GM06990 (cell line): Measurements from ENCODE around the gene DTHD1.

Experiments used
- DNase-seq: peaks from one replicate; pipeline ENCODE4 v3.0.0-alpha.2; 2011; ENCODE audit not compliant: insufficient read length; ENCODE audit errors: extremely low read depth
- H3K27me3 ChIP-seq: replicated peaks from 2 replicates; pipeline ENCODE4 v1.6.0; 2011; ENCODE audit warnings: low read length; ENCODE audit not compliant: control insufficient read depth, insufficient read depth
- H3K36me3 ChIP-seq: 2 replicates; pipeline ENCODE4 v1.5.1; 2011; ENCODE audit warnings: low read length; ENCODE audit not compliant: control insufficient read depth, insufficient read depth
- H3K4me3 ChIP-seq: replicated peaks from 2 replicates; pipeline ENCODE4 v1.5.1; 2011; ENCODE audit warnings: low read depth, mild to moderate bottlenecking, control low read depth, low read length
- CTCF ChIP-seq: IDR thresholded peaks from 2 replicates; pipeline ENCODE4 v1.5.1; 2011; ENCODE audit warnings: low read length, control low read depth, mild to moderate bottlenecking, inconsistent platforms; ENCODE audit not compliant: insufficient read depth, poor library complexity, severe bottlenecking

DTHD1 gene

GRCh38 chr4:36325499-36325898 lies 44.1 kb downstream of the DTHD1 start:
- Histone ChIP-seq H3K36me3 (no peaks in the 10 kb centered on the region), H3K4me3 (no peak overlapping the region), H3K27me3 (no peaks in the 10 kb centered on the region)
- no peak for DNase-seq
- no peak for TF ChIP-seq CTCF

GRCh38 chr4:36325926-36326325 lies 44.5 kb downstream of the DTHD1 start:
- DNase-seq, result no peak

GRCh38 chr4:36326476-36327029 lies 45.1 kb downstream of the DTHD1 start:
- Histone ChIP-seq H3K36me3 (no peaks in the 10 kb centered on the region), H3K4me3 (no peak overlapping the region), H3K27me3 (no peaks in the 10 kb centered on the region)
- TF ChIP-seq CTCF, result no peak
- no peak for DNase-seq

More at GRCh38 chr4:36325926-36326325, 44.5 kb downstream of the DTHD1 start:
- H3K4me3 ChIP-seq, result no peak overlapping the region
- H3K36me3 ChIP-seq, result no peaks in the 10 kb centered on the region
- H3K27me3 ChIP-seq, result no peaks in the 10 kb centered on the region
- TF ChIP-seq CTCF, result no peak

- H3K36me3 ChIP-seq, result no peaks in the 10 kb centered on the region
- DNase-seq, result no peak
- TF ChIP-seq CTCF, result no peak
- H3K27me3 ChIP-seq, result no peaks in the 10 kb centered on the region
- no peak overlapping the region for H3K4me3 ChIP-seq
These were observed 46.0 kb downstream of the DTHD1 start for GRCh38 chr4:36327400-36327799.

- H3K27me3 ChIP-seq, result no peaks in the 10 kb centered on the region
- no peak overlapping the region for H3K4me3 ChIP-seq
- H3K36me3 ChIP-seq, result no peaks in the 10 kb centered on the region
- no peak for TF ChIP-seq CTCF
- DNase-seq, result no peak
These were observed 46.7 kb downstream of the DTHD1 start for GRCh38 chr4:36328130-36328529.

GRCh38 chr4:36329228-36329627 lies 47.8 kb downstream of the DTHD1 start:
- Histone ChIP-seq H3K4me3 (no peak overlapping the region), H3K36me3 (no peaks in the 10 kb centered on the region), H3K27me3 (no peaks in the 10 kb centered on the region)
- no peak for TF ChIP-seq CTCF
- DNase-seq, result no peak
